Eye (tissue), 1 donor: Measurements from ENCODE around the gene RELB.
A peak's percentile ranks its signal among the peaks of the same experiment; 100 is the strongest.
"Not testable (repeated sequence)": the region's sequence is repeated elsewhere in the genome, so short reads cannot be mapped to it uniquely, and the experiment has no call there.

ENCODE experiments used
- DNase-seq: peaks from one replicate; pipeline ENCODE4 v3.0.0-alpha.2; 2015

Gene RELB, protein sequence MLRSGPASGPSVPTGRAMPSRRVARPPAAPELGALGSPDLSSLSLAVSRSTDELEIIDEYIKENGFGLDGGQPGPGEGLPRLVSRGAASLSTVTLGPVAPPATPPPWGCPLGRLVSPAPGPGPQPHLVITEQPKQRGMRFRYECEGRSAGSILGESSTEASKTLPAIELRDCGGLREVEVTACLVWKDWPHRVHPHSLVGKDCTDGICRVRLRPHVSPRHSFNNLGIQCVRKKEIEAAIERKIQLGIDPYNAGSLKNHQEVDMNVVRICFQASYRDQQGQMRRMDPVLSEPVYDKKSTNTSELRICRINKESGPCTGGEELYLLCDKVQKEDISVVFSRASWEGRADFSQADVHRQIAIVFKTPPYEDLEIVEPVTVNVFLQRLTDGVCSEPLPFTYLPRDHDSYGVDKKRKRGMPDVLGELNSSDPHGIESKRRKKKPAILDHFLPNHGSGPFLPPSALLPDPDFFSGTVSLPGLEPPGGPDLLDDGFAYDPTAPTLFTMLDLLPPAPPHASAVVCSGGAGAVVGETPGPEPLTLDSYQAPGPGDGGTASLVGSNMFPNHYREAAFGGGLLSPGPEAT

GRCh38 chr19:45001087-45001739 is at the start of gene RELB:
Gene RELB (plus strand): TSS chr19:45001464. CDS start chr19:45001580, 116 bp downstream.
- DNase-seq: peak; percentile 94

DNA sequence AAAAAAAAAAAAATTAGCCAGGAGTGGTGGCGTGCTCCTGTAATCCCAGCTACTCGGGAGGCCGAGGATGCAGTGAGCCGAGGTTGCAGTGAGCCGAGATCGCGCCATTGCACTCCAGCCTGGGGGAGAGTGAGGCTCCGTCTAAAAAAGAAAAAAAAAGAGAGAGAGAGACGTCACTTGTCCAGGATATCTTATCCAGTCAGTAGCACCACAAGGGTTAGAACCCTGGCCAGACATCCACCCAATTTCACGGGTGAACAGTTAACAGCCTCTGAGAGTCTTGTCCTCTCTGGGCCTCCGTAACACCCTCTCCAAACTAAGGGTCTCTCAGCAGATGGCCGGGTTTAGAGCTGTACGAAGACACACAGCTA is 47.0 kb upstream of the RELB start:
- DNase-seq: no peak

GRCh38 chr19:44954649-44955504 is 46.4 kb upstream of the RELB start, which contains the start of gene CLPTM1:
Gene CLPTM1 (plus strand): TSS chr19:44955380. CDS start chr19:44955396, 16 bp downstream.
- peak; percentile 99 for DNase-seq

DNA sequence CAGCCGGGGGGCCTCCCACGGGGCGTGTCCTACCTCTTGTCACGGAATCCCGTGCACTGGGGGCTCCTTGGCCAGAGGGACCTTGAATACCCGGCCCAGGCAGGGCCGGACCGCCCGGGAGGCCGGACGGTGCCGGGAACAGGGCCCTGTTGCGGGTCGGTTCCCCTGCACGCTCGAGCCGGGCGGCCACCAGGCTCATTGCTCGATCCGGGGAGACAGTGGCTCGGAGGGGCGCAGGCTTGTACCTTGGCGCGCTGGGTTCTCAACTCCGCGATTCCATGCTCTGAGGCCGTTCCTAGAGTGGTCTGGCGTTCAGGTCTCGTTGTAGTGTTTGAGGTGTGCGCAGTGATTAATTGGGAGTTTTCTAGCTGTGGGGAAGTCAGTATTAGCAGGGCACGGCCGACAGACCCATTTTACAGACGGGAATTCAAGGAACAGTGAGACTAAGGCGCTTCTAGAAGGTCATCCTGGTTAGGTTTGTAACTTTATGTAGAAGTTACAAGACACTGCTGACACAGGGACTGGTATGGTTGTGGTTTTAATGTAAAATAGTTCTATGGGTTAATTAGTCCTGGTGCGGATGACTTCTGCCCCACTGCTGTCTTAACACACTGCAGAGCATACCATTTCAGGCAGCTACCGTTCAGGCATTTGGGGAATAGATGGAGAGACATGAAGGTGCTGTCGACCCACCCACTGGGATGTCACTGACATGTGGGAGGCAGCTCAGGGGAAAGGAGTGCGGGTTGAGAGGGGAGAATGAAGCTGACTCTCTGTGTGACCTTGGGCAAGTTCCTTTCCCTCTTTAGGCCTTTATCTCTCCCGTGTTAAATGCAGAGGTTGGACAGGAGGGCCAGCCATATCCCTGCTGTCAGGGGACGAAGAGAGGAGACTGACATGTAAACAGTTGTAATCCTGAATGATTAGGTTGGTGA is 45.5 kb upstream of the RELB start:
- DNase-seq: no peak

DNA sequence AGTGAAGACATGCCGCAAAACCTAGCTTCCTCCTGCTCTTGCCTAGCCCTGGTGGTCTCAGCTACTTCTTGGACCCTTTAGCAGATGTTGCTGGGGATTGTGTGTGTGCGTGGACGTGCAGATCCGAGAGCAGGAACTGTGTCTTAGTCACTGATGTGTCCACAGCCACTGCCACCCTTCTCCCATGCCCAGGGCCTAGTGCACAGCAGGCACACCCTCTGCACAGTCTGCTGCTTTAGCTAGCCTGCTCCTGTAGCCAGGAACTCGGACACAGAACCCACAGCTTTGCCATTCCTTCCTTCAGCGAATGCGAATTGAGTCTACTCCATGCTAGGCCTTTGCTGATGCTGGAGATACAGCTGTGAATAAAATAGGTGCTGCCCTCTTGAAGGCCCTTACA is 43.7 kb upstream of the RELB start:
- DNase-seq: no peak

DNA sequence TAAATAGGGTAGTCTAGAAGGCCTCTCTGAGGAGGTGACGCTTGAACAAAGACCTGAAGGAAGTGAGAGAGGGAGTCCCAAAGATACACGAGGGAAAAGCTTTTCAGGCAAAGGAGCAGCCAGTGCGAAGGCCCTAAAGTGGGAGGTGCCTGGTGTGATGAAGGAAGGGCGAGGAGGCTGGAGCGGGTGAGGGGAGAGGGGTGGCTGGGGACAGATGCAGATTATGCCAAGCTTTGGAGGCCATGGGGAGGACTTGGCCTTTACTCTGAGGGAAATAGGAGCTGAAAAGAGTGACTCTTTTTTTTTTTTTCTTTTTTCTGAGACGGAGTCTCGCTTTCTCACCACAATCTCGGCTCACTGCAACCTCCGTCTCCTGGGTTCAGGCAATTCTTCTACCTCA is 43.2 kb upstream of the RELB start:
- no peak for DNase-seq

GRCh38 chr19:44959691-44960090 is 41.6 kb upstream of the RELB start:
- DNase-seq: no peak

GRCh38 chr19:44960906-44961728 is 40.1 kb upstream of the RELB start:
- DNase-seq: no peak

- no peak for DNase-seq
These were observed 39.4 kb upstream of the RELB start for GRCh38 chr19:44961821-44962220.

DNA sequence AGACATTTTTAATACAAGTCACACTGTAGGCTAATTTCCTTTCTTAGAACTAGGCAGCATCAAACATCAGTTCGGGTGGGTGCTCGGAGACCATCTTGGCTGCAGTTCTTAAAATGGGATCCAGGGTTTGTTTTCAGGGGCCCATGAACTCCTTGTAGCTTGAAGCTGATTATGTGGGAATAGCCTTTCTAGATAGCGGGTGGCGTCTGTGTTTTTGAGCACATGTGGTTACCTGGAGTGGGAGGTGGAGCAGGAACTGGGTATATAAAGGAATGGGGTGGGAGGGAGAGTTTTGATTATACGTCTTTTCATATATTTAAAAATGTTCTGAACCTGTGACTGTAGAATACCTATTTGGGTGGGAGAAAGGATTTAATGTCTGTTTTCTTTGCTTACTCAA is 33.1 kb upstream of the RELB start:
- DNase-seq: no peak

DNA sequence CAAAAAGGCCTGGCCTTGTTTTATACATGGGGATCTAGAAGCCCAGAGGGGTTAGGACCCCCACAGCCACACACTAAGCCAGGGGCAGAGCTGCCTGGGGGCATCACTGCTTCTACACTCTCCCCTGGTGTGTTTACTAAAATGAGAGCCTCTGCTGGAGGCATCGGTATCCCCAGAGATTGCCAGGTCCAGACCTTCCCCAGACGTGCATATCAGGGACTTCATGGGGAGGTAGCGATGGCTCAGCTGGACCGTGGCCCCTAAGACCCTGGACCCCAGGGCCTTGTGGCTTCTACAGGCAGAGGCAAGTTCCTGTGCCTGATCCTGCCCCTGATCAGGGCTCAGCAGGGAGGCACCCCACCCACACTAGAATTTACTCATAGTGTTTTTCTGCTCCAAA is 32.6 kb upstream of the RELB start:
- DNase-seq: no peak

- DNase-seq: no peak
These were observed 31.8 kb upstream of the RELB start for GRCh38 chr19:44969437-44969836.

- DNase-seq: not testable (repeated sequence)
These were observed 29.8 kb upstream of the RELB start for GRCh38 chr19:44971451-44971850.

GRCh38 chr19:44972802-44973201 is 28.5 kb upstream of the RELB start:
- DNase-seq: no peak

DNA sequence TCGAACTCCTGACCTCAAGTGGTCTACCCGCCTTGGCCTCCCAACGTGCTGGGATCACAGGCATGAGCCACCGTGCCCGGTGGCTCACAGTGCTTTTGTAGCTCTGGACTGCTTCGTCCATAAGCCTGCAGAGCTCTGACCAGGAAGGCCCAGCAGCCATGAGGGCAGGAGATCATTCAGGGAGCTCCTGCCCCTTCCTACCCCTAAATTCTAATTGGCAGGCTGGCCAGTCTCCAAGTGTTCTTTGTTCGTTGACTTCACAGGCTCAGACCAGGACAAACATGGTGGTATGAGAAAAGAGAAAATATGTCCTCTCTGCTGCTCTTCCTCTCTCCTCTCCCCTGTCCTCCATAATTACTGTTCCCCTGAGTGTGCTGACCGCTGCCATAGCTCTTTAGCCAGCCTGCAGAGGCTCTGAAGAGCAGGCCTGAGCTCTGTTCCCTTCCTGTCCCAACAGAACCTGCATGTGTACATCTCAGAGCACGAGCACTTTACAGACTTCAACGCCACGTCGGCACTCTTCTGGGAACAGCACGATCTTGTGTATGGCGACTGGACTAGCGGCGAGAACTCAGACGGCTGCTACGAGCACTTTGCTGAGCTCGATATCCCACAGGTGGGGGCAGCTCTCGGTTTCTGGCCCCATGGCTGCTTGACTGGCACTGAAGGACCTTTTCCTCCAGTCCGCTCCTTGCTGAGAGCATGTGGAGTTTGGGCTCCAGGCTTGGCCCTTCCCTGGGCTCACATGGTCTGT is 27.1 kb upstream of the RELB start:
- DNase-seq: no peak

- DNase-seq: no peak
These were observed 26.4 kb upstream of the RELB start for GRCh38 chr19:44974857-44975256.

DNA sequence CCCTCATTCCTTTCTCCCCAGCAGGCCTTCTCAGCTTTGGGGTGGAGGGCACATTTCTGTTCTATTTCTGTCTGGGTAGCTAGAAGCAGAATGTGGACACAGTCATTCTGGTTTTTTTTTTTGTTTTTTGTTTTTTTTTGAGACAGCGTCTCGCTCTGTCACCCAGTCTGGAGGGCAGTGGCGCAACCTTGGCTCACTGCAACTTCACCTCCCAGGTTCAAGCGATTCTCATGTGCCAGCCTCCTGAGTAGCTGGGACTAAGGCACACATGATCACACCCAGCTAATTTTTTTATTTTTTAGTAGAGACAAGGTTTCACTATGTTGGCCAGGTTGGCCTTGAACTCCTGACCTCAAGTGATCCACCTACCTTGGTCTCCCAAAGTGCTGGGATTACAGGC is 25.8 kb upstream of the RELB start:
- DNase-seq: no peak

DNA sequence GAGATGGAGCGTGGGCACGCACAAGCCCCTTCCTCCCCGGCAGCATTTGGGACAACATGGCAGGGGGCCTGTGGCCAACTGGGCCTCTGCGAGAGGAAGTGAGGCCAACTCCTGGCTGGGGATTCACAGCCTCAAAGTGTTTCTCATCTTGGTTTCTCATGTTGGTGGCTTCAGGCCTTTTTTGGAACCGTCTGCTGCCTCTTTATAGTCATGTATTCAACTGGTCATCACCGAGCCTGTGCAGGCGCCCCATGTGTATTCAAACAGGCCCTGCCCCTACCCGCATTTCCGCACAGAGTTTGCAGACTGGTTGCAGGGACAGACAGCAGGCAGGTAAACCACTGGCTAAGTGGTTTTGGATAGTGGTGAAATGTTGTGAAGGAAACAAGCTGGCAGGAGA is 17.3 kb upstream of the RELB start:
- DNase-seq: no peak

DNA sequence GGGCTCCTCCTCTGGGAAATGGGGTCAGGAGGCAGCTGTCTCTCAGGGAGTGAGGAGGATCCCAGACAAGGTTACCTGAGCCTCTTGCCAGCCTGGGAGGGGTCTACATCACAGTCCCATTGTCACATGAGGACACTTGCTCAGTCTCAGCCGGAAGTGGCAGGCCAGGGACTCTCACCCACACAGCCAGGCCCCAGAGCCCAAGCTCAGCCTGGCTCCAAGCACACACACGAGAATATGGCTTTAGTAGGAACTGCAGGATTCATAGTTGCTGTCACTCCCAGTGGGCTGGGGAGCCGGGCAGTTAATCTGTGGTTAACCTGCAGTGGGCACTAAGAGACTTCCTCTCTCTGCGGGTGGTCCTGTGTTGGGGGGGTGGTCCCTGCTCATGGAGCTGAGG is 15.8 kb upstream of the RELB start:
- no peak for DNase-seq

DNA sequence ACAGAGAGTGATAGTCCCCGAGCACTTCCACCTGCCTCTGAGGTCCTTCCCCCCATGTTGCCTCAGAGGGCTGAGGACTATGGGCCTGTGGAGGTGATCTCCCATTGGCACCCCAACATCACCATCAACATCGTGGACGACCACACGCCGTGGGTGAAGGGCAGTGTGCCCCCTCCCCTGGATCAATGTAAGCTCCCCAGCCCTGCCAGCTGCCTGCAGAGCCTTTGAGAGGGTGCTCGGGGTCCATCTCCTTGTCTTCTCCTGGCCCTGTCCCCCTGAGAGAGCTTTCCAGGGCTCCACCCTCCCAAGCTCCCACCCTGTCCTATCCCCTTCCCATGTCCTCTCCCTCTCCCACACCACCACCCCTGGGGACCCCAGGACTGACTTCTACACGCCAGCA is 14.9 kb upstream of the RELB start:
- no peak for DNase-seq
